ENCODE data around the gene KRI1.

KRI1 gene

DNA sequence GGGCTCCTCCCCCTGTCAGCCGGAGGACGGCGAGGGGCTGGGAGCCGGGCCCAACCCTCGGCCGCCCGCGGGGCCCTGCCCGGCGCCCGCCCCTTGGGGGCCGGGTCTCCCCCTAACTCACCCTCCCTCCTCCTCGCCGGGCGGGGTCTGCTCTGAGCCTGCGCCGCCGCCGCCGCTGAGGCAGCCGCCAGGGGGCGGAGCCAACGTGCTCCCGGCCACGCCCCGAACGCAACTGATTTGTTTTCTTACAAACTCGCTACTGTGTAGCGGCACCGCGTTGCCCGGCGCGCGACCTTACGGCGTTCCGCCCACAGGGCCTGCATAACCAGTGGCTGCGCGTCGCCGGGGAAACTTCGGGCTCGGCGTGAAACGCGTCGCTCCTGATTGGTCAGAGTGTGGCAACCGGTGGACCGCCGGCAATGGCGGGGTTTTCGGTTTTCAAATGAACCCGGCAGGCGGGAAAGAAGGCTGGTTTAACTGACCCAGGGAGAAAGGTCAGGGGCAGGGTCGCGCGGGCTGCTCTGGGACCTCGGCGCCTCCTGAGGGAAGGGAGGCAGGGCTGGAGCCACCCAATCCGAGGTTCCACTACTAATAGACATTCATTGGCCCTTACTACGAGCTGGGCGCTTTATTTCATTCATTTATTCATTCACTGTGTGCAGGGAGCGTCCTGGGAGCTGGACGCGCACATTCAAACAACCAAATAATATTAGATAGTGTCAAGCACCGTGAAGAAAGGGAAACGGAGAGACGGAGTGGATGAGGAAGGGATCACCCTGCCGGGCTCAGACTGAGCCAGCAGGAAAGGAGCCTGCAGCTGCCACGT lies 3.2 kb upstream of the KRI1 start, which contains the start of gene CDKN2D:
Gene CDKN2D, minus strand, starts transcription at position 154 of the 826 bp plus-strand sequence. CDS start 326 bp downstream, outside the sequence.
- in situ Hi-C loops (cut with HindIII; ENCODE audit: low pct_ligation_motif_present, low sequenced_read_pairs), result no loop called here
- Histone ChIP-seq H3K36me3 (replicated peaks) (no peaks in the 10 kb centered on the region), H3K27ac (peak within 1 kb of the TSS; percentile 40), H3K4me3 (ENCODE audit: low read depth, low read length) (peak within 1 kb of the TSS; percentile 65), H3K27me3 (replicated peaks) (no peaks in the 10 kb centered on the region)
- TF ChIP-seq, protein P1, sequence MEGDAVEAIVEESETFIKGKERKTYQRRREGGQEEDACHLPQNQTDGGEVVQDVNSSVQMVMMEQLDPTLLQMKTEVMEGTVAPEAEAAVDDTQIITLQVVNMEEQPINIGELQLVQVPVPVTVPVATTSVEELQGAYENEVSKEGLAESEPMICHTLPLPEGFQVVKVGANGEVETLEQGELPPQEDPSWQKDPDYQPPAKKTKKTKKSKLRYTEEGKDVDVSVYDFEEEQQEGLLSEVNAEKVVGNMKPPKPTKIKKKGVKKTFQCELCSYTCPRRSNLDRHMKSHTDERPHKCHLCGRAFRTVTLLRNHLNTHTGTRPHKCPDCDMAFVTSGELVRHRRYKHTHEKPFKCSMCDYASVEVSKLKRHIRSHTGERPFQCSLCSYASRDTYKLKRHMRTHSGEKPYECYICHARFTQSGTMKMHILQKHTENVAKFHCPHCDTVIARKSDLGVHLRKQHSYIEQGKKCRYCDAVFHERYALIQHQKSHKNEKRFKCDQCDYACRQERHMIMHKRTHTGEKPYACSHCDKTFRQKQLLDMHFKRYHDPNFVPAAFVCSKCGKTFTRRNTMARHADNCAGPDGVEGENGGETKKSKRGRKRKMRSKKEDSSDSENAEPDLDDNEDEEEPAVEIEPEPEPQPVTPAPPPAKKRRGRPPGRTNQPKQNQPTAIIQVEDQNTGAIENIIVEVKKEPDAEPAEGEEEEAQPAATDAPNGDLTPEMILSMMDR (IDR thresholded peaks at IDR 0.05; ENCODE audit: low read depth, low read length, missing control alignments), result no peak
- peak; percentile 100 for DNase-seq

GRCh38 chr19:10568062-10568825 lies 2.4 kb upstream of the KRI1 start:
- in situ Hi-C loops (cut with HindIII; ENCODE audit: low pct_ligation_motif_present, low sequenced_read_pairs), result no loop called here
- no peak for DNase-seq
- Histone ChIP-seq H3K4me3 (ENCODE audit: low read depth, low read length) (peak overlapping the region; percentile 62), H3K36me3 (replicated peaks) (no peaks in the 10 kb centered on the region), H3K27ac (no peak overlapping the region), H3K27me3 (replicated peaks) (no peaks in the 10 kb centered on the region)
- TF ChIP-seq, protein P1 (IDR thresholded peaks at IDR 0.05; ENCODE audit: low read depth, low read length, missing control alignments), result no peak

GRCh38 chr19:10567656-10568055 lies 1.8 kb upstream of the KRI1 start:
- Histone ChIP-seq H3K27me3 (replicated peaks) (no peaks in the 10 kb centered on the region), H3K4me3 (ENCODE audit: low read depth, low read length) (peak overlapping the region; percentile 62), H3K27ac (no peak overlapping the region), H3K36me3 (replicated peaks) (no peaks in the 10 kb centered on the region)
- in situ Hi-C loops (cut with HindIII; ENCODE audit: low pct_ligation_motif_present, low sequenced_read_pairs), result no loop called here
- TF ChIP-seq, protein P1 (IDR thresholded peaks at IDR 0.05; ENCODE audit: low read depth, low read length, missing control alignments), result no peak
- DNase-seq, result no peak

- in situ Hi-C loops (cut with HindIII; ENCODE audit: low pct_ligation_motif_present, low sequenced_read_pairs), result no loop called here
- peak overlapping the region; percentile 34 for H3K27ac ChIP-seq
- H3K4me3 ChIP-seq (ENCODE audit: low read depth, low read length), result no peak overlapping the region
- no peaks in the 10 kb centered on the region for H3K36me3 ChIP-seq (replicated peaks)
- DNase-seq, result no peak
- H3K27me3 ChIP-seq (replicated peaks), result no peaks in the 10 kb centered on the region
- TF ChIP-seq, protein P1 (IDR thresholded peaks at IDR 0.05; ENCODE audit: low read depth, low read length, missing control alignments), result no peak
Measured at GRCh38 chr19:10566658-10567410, 1.0 kb upstream of the KRI1 start.

GRCh38 chr19:10566408-10566657 lies 523 bp upstream of the KRI1 start:
- Histone ChIP-seq H3K4me3 (ENCODE audit: low read depth, low read length) (peak overlapping the region; percentile 90), H3K27me3 (replicated peaks) (no peaks in the 10 kb centered on the region), H3K27ac (peak overlapping the region; percentile 34), H3K36me3 (replicated peaks) (peaks cover 2% of the 10 kb centered on the region)
- in situ Hi-C loops (cut with HindIII; ENCODE audit: low pct_ligation_motif_present, low sequenced_read_pairs), result no loop called here
- TF ChIP-seq, protein P1 (IDR thresholded peaks at IDR 0.05; ENCODE audit: low read depth, low read length, missing control alignments), result no peak
- no peak for DNase-seq

All from brain microvascular endothelial cell (primary cell).